H1 (cell line): ENCODE measurements around the gene SLC35E4. TPM values are rescaled to one million over a fixed set of nuclear protein-coding genes. Genes with fewer than 3 reads are reported as not detected.

Experiments used
- CTCF ChIA-PET: fragments of 300-600 bp; sonication (Branson Sonifier 250); formaldehyde crosslinking; loops from one replicate; lab custom pipeline; 2021; ENCODE audit not compliant: partially characterized antibody; lab: Charles Lee
- POLR2A ChIA-PET: fragments of 300-600 bp; sonication (Branson Sonifier 250); formaldehyde crosslinking; loops from one replicate; lab custom pipeline; 2021; ENCODE audit warnings: inconsistent platforms; ENCODE audit not compliant: partially characterized antibody; lab: Charles Lee
- DNase-seq, 2 experiments: peaks; one replicate each; pipeline versions ENCODE4 v3.0.0 to v3.0.0-alpha.2; 2010 to 2022; ENCODE audit warnings: low spot score in 2 of 2, low read depth in 1 of 2, mixed read lengths in 1 of 2
- FAIRE-seq: peaks from 2 replicates; lab custom pipeline; 2011; peaks lifted over from hg19 to GRCh38; lab: Jason Lieb, UNC
- H2AFZ ChIP-seq: 2 replicates; pipeline ENCODE4 v1.8.1; 2012; ENCODE audit warnings: low read length, inconsistent platforms
- H2AK5ac ChIP-seq: 2 replicates; pipeline ENCODE4 v1.6.1; 2013; ENCODE audit warnings: low read depth, low read length
- H2BK120ac ChIP-seq: replicated peaks from 2 replicates; pipeline ENCODE3; 2013; ENCODE audit warnings: low read depth, low read length, inconsistent platforms
- H2BK12ac ChIP-seq: 2 replicates; pipeline ENCODE4 v1.6.1; 2013; ENCODE audit warnings: low read depth, low read length
- H2BK15ac ChIP-seq: 2 replicates; pipeline ENCODE4 v1.6.1; 2013; ENCODE audit warnings: low read length
- H2BK20ac ChIP-seq: 2 replicates; pipeline ENCODE4 v1.6.1; 2013; ENCODE audit warnings: low read length
- H2BK5ac ChIP-seq: 2 replicates; pipeline ENCODE4 v1.6.1; 2013; ENCODE audit warnings: low read depth, low read length
- H3K14ac ChIP-seq: 2 replicates; pipeline ENCODE4 v1.6.1; 2013; ENCODE audit warnings: inconsistent platforms; ENCODE audit not compliant: insufficient read length
- H3K18ac ChIP-seq: 2 replicates; pipeline ENCODE4 v1.6.1; 2013; ENCODE audit warnings: low read length; ENCODE audit errors: extremely low read depth
- H3K23ac ChIP-seq: 2 replicates; pipeline ENCODE4 v1.6.1; 2013; ENCODE audit warnings: inconsistent platforms; ENCODE audit not compliant: insufficient read length
- H3K23me2 ChIP-seq: 2 replicates; pipeline ENCODE4 v1.6.1; 2013; ENCODE audit warnings: low read depth, low read length
- H3K27ac ChIP-seq: 2 replicates; pipeline ENCODE4 v1.6.1; 2011; ENCODE audit warnings: low read depth, low read length, inconsistent platforms
- H3K27me3 ChIP-seq, 4 experiments: replicated peaks in 1 of 4; 1 replicate in 1 of 4; 2 replicates in 3 of 4; pipeline versions ENCODE4 v1.6.1 to v1.8.1; 2011 to 2013; ENCODE audit warnings: low read length in 3 of 4, mild to moderate bottlenecking in 3 of 4, inconsistent platforms in 2 of 4, mixed read lengths in 2 of 4, moderate library complexity in 1 of 4; ENCODE audit not compliant: control insufficient read depth in 3 of 4, insufficient read depth in 3 of 4; ENCODE audit errors: extremely low read depth in 1 of 4
- H3K36me3 ChIP-seq, 4 experiments: 2 replicates each; pipeline versions ENCODE4 v1.6.1 to v1.8.1; 2011 to 2013; ENCODE audit warnings: mild to moderate bottlenecking in 4 of 4, low read length in 3 of 4, moderate library complexity in 2 of 4, control low read depth in 1 of 4, inconsistent platforms in 1 of 4; ENCODE audit not compliant: insufficient read depth in 4 of 4, control insufficient read depth in 2 of 4
- H3K4ac ChIP-seq: replicated peaks from 2 replicates; pipeline ENCODE3; 2013; ENCODE audit warnings: low read length, low read depth, mixed read lengths, inconsistent platforms; ENCODE audit not compliant: insufficient read length
- H3K4me1 ChIP-seq, 4 experiments: replicated peaks in 1 of 4; 1 replicate in 1 of 4; 2 replicates in 3 of 4; pipeline versions ENCODE4 v1.6.1 to v1.8.1; 2011 to 2013; ENCODE audit warnings: low read length in 3 of 4, inconsistent platforms in 2 of 4, mixed read lengths in 1 of 4; ENCODE audit not compliant: insufficient read depth in 4 of 4, control insufficient read depth in 3 of 4
- H3K4me2 ChIP-seq, 2 experiments: 2 replicates each; pipeline versions ENCODE4 v1.6.1 to v1.8.1; 2011 to 2013; ENCODE audit warnings: low read depth in 2 of 2, low read length in 2 of 2, control low read depth in 1 of 2, inconsistent platforms in 1 of 2, mild to moderate bottlenecking in 1 of 2; ENCODE audit not compliant: insufficient read depth in 1 of 2
- H3K4me3 ChIP-seq, 4 experiments: fragments of 200-600, 300-600 bp in 1 of 4; sonication (generic), shearing (Covaris generic), sonication (Bioruptor Twin) in 1 of 4; 2 replicates each; pipeline versions ENCODE4 v1.5.1 to v1.8.1; 2011 to 2016; ENCODE audit warnings: low read length in 4 of 4, low read depth in 3 of 4, control low read depth in 2 of 4, inconsistent platforms in 2 of 4, mild to moderate bottlenecking in 2 of 4, mixed read lengths in 1 of 4, moderate library complexity in 1 of 4; ENCODE audit not compliant: insufficient read depth in 2 of 4; ENCODE audit errors: extremely low read depth in 1 of 4
- H3K56ac ChIP-seq: replicated peaks from 2 replicates; pipeline ENCODE3; 2013; ENCODE audit warnings: low read depth, mild to moderate bottlenecking, mixed read lengths, low read length, inconsistent platforms; ENCODE audit not compliant: insufficient read length
- H3K79me1 ChIP-seq: 2 replicates; pipeline ENCODE4 v1.6.1; 2013; ENCODE audit warnings: low read depth, low read length, control low read depth
- H3K79me2 ChIP-seq, 2 experiments: 2 replicates each; pipeline versions ENCODE4 v1.6.1 to v1.8.1; 2012 to 2013; ENCODE audit warnings: low read length in 2 of 2, mild to moderate bottlenecking in 2 of 2, inconsistent platforms in 1 of 2; ENCODE audit not compliant: insufficient read depth in 2 of 2, control insufficient read depth in 1 of 2
- H3K9ac ChIP-seq, 4 experiments: replicated peaks in 1 of 4; 1 replicate in 1 of 4; 2 replicates in 3 of 4; pipeline versions ENCODE4 v1.6.1 to v1.8.1; 2011 to 2013; ENCODE audit warnings: low read depth in 3 of 4, low read length in 3 of 4, control low read depth in 2 of 4, mild to moderate bottlenecking in 2 of 4, moderate library complexity in 2 of 4, inconsistent platforms in 1 of 4; ENCODE audit errors: extremely low read depth in 1 of 4
- H3K9me3 ChIP-seq, 2 experiments: 2 replicates each; pipeline versions ENCODE4 v1.6.1 to v1.8.1; 2012 to 2013; ENCODE audit warnings: mild to moderate bottlenecking in 2 of 2, moderate library complexity in 2 of 2, control low read depth in 1 of 2, inconsistent platforms in 1 of 2, low read depth in 1 of 2, low read length in 1 of 2, mixed read lengths in 1 of 2; ENCODE audit not compliant: insufficient read depth in 2 of 2
- H4K20me1 ChIP-seq, 2 experiments: replicated peaks in 1 of 2; 2 replicates each; pipeline versions ENCODE3 to v1.8.1; 2011 to 2013; ENCODE audit warnings: inconsistent platforms in 2 of 2, low read length in 2 of 2, mild to moderate bottlenecking in 1 of 2; ENCODE audit not compliant: insufficient read depth in 2 of 2, control insufficient read depth in 1 of 2
- H4K5ac ChIP-seq: 2 replicates; pipeline ENCODE4 v1.6.1; 2013; ENCODE audit warnings: low read length, low read depth, mixed read lengths, inconsistent platforms; ENCODE audit not compliant: insufficient read length
- H4K8ac ChIP-seq: 2 replicates; pipeline ENCODE4 v1.8.0; 2013; ENCODE audit warnings: mild to moderate bottlenecking, moderate library complexity, low read length, inconsistent platforms; ENCODE audit not compliant: insufficient read depth; ENCODE audit errors: extremely low read depth
- H4K91ac ChIP-seq: replicated peaks from 2 replicates; pipeline ENCODE3; 2013; ENCODE audit warnings: low read length, mixed read lengths, inconsistent platforms; ENCODE audit not compliant: insufficient read length
- BCL11A ChIP-seq, 2 experiments: IDR thresholded peaks; one replicate each; pipeline ENCODE4 v1.6.1; 2011; ENCODE audit warnings: low read depth in 2 of 2, low read length in 2 of 2, mild to moderate bottlenecking in 2 of 2
- BRCA1 ChIP-seq: IDR thresholded peaks from 2 replicates; pipeline ENCODE4 v1.6.1; 2012; ENCODE audit warnings: low read depth, low read length, improper control_type of control experiment
- CREB1 ChIP-seq: IDR thresholded peaks from 2 replicates; pipeline ENCODE4 v1.6.1; 2012; ENCODE audit warnings: inconsistent platforms
- JUN ChIP-seq: IDR thresholded peaks from 2 replicates; pipeline ENCODE4 v1.6.1; 2011; ENCODE audit warnings: low read depth, mild to moderate bottlenecking, improper control_type of control experiment, low read length
- POLR2AphosphoS5 ChIP-seq: IDR thresholded peaks from 2 replicates; pipeline ENCODE4 v1.6.1; 2011; ENCODE audit warnings: low read depth, low read length
- RFX5 ChIP-seq: IDR thresholded peaks from 2 replicates; pipeline ENCODE4 v1.6.1; 2011; ENCODE audit warnings: low read depth, low read length, improper control_type of control experiment, borderline replicate concordance
- TEAD4 ChIP-seq: IDR thresholded peaks from 2 replicates; pipeline ENCODE4 v1.6.1; 2012; ENCODE audit warnings: low read depth, low read length, inconsistent platforms, mixed read lengths
- YY1 ChIP-seq: IDR thresholded peaks from 2 replicates; pipeline ENCODE4 v1.6.1; 2011; ENCODE audit warnings: low read depth, mild to moderate bottlenecking, low read length
- WGBS, 2 experiments: shearing (Covaris generic) in 1 of 2; methylation state at CpG; one replicate each; pipeline versions ENCODE4 v1.1.6 to v1.1.7; 2013 to 2015; ENCODE audit warnings: low lambda C conversion rate in 2 of 2, mixed read lengths in 2 of 2, inconsistent platforms in 1 of 2, low coverage in 1 of 2, missing lambda C conversion rate in 1 of 2; ENCODE audit not compliant: insufficient replicate concordance in 2 of 2, insufficient coverage in 1 of 2, insufficient read length in 1 of 2; ENCODE audit errors: extremely low coverage in 1 of 2, missing lambda C conversion rate in 1 of 2; 5-methylcytosine and 5-hydroxymethylcytosine counted together
- polyA plus RNA-seq, 7 experiments: library from polyadenylated mRNA; depleted of rRNA in 3 of 7; stranded (reverse) in 5 of 7; unstranded in 2 of 7; fragments of >200 nt in 5 of 7; fragments of 200-250 nt in 2 of 7; gene quantifications; 1 replicate in 5 of 7; 2 replicates in 1 of 7; 4 replicates in 1 of 7; pipeline versions ENCODE4 v1.2.1 to v1.2.3, GENCODE V29; 2011 to 2013; ENCODE audit warnings: missing spikeins in 2 of 7, mixed read lengths in 2 of 7
- total RNA-seq: library from RNA; stranded (reverse); fragmentation: NEBNext Ultra II Directional; extraction: Animal tissue kit (Norgen Biotek cat#: 25700); gene quantifications from 2 replicates; pipeline ENCODE4 v1.2.1, GENCODE V29; 2021

The SLC35E4 gene
- total and polyA plus RNA-seq, 2 of the 8 experiments (the other 6 are each of a cell fraction or from before 2014, with no cell fraction given), result 5.1 to 5.6 TPM

GRCh38 chr22:30689622-30690021, 54.0 kb downstream of the SLC35E4 start:
- H3K23ac ChIP-seq, result no peak overlapping the region
- no peak overlapping the region for H3K4ac ChIP-seq
- H4K8ac ChIP-seq, result no peak overlapping the region
- no peak overlapping the region for H2AK5ac ChIP-seq
- TF ChIP-seq TEAD4 (no peak), CREB1 (no peak), RFX5 (no peak), BCL11A (IDR thresholded peaks at IDR 0.05; ENCODE audit: low read depth in 2 of 2, low read length in 2 of 2) (no peak), POLR2AphosphoS5 (no peak), JUN (no peak), BRCA1 (no peak), YY1 (no peak)
- TF ChIP-seq, all 59 proteins: peak for 0
- Histone ChIP-seq H4K5ac (no peak overlapping the region), H3K4me1 (no peaks in the 10 kb centered on the region), H2BK15ac (no peak overlapping the region), H3K23me2 (peaks cover 5% of the 10 kb centered on the region; the same call in 1 of the 2 replicates), H4K20me1 (no peaks in the 10 kb centered on the region), H3K79me1 (no peaks in the 10 kb centered on the region; the same call in 1 of the 2 replicates), H3K9me3 (no peaks in the 10 kb centered on the region), H3K36me3 (no peaks in the 10 kb centered on the region), H3K56ac (no peak overlapping the region), H3K14ac (no peak overlapping the region), H3K4me2 (no peak overlapping the region), H2BK5ac (no peak overlapping the region), H4K91ac (no peak overlapping the region), H3K9ac (no peak overlapping the region), H3K79me2 (no peaks in the 10 kb centered on the region), H2AFZ (no peak overlapping the region), H3K4me3 (no peak overlapping the region), H2BK20ac (no peak overlapping the region), H3K27ac (no peak overlapping the region), H2BK120ac (no peak overlapping the region), H3K27me3 (no peaks in the 10 kb centered on the region), H3K18ac (no peak overlapping the region), H2BK12ac (no peak overlapping the region)
- WGBS, 2 experiments, result 83% methylated on average over 1 of the region's 1 CpG; no CpG with 5 or more reads in 1 of the 2 experiments
- FAIRE-seq (no peak), DNase-seq (no peak)
- CTCF ChIA-PET, result interaction anchor here (0.8 kb wide), 2 partner anchors 28 to 55 kb away, joined by 3 read pairs; no protein-coding TSS in a partner anchor
- POLR2A ChIA-PET, result no interaction called here
